Epithelial cell of esophagus (primary cell): Measurements from ENCODE around the gene GPR17.

Source experiments
- DNase-seq: peaks from one replicate; pipeline ENCODE4 v3.0.0; 2010; ENCODE audit warnings: low read depth
- H3K4me3 ChIP-seq: 2 replicates; pipeline ENCODE4 v1.5.1; 2011; ENCODE audit warnings: mild to moderate bottlenecking, low read length, control low read depth
- TF ChIP-seq, protein P1 (sequence below): IDR thresholded peaks from 2 replicates; pipeline ENCODE4 v1.5.1; 2011; ENCODE audit warnings: low read depth, mild to moderate bottlenecking, low read length, control low read depth, inconsistent platforms; ENCODE audit not compliant: insufficient read depth; ENCODE audit errors: missing control alignments

GPR17 gene

DNA sequence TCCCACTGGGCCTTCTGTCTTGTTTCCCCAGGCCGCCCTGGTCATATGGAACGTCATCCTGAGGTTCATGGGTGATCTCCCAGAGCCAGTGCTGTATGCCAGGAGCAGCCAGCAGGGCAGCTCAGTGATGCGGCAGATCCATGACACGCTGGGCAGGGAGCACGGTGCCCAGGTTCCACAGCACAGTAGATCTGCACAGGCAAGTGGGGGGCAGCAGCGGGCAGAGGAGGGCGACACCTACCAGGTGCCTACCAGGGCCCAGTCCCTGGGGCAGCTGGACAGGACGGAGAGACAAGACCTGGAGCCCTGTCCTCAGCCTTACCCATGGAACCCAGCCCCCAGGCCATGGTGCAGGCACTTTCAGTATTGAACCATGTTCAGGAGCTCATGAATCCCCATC is 36.1 kb upstream of the GPR17 start:
- DNase-seq = no peak
- TF ChIP-seq, protein P1, sequence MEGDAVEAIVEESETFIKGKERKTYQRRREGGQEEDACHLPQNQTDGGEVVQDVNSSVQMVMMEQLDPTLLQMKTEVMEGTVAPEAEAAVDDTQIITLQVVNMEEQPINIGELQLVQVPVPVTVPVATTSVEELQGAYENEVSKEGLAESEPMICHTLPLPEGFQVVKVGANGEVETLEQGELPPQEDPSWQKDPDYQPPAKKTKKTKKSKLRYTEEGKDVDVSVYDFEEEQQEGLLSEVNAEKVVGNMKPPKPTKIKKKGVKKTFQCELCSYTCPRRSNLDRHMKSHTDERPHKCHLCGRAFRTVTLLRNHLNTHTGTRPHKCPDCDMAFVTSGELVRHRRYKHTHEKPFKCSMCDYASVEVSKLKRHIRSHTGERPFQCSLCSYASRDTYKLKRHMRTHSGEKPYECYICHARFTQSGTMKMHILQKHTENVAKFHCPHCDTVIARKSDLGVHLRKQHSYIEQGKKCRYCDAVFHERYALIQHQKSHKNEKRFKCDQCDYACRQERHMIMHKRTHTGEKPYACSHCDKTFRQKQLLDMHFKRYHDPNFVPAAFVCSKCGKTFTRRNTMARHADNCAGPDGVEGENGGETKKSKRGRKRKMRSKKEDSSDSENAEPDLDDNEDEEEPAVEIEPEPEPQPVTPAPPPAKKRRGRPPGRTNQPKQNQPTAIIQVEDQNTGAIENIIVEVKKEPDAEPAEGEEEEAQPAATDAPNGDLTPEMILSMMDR = no peak
- H3K4me3 ChIP-seq = no peak overlapping the region

DNA sequence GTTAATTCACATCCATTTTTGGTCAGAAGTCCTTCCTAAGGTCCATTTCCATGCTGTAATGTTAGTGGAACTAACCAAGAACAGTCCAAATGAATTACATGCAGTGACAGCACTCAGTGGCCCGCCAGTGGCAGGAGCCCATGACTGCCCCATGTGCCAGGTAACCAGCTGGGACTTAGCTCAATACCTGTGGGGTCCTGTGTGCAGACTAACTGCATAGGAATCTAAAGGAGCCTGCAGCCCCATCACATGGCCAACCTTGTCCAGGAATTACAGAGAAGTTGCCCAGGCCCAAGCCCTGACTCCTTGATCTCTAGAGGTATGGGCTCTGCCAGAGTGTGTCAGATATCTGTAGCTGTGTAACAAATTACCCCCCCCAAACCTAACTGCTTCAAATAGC is 35.4 kb upstream of the GPR17 start:
- no peak for DNase-seq
- TF ChIP-seq, protein P1 = no peak
- H3K4me3 ChIP-seq = no peak overlapping the region

DNA sequence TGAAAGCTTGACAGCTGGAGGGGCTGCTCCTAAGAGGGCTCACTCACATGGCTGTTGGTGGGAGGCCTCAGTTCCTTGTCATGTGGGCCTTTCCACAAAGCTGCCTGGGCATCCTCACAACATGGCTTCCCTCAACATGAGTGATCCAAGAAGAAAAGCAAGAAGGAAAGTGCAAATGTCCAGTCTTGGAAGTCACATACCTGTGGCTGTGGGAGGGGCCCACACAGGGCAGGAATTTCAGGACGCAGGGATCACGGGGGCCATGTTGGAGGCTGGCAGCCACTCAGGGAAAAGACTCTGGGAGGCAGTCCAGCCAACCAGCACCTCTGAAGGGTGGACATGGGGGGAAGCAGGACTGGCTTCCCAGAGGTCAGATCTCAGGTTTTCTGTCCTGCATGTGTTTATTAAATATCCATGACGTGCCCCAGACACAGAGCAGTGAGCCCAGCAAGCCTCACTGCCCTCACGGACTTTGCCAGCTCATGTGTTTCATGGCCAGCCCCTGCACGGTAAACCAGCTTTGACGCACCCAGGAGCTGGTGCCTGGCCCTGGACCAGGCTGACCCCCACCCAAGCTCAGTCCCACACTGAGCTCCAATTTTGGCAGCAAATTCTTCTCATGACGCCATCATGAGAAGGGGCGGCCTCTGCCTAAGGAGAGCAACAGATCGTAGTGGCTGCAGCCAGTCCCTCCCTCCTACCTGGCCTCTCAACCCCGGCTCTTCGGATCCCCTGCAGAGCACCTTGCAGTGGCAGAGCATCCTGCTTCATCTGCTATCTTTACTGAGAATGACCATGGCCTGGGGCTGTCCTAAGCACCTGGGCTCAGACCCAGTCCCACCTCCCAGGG is 34.7 kb upstream of the GPR17 start:
- TF ChIP-seq, protein P1 = no peak

DNA sequence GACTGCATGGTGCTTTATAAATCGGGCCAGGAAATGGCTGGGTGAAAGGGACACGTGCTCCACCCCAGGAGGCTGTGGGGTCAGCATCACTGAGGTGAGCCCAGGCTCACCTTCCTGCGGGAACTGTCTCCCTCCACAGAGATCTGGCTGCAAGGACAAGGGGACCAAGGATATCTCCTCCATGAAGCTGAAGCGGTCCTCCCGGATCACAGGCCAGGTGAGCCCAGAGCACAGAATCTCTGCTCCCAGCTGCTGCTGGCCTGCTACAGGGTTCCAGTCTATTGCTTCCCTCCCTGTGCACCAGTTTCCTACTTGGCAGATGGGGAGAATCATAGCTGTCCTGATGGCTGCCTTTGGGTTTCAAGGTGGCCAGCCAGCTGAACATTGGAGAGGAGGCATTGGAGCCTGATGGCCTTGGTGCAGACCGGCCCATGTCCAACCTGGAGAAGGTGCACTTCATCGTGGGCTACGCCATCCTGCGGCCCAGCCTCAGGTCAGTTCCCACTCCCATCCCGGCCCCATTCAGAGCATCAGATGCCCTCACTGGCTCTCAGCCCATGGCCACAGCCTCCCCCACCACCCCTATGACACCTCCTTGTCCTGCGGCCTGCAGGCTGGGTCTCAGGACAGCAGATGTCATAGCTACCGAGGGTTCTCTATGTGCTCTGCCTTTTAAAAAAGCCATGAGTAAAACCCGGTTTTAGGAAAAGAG is 33.7 kb upstream of the GPR17 start:
- H3K4me3 ChIP-seq = no peak overlapping the region
- TF ChIP-seq, protein P1 = no peak
- DNase-seq = no peak

More for the DNA sequence above, 34.7 kb upstream of the GPR17 start:
- no peak overlapping the region for H3K4me3 ChIP-seq
- DNase-seq = no peak

DNA sequence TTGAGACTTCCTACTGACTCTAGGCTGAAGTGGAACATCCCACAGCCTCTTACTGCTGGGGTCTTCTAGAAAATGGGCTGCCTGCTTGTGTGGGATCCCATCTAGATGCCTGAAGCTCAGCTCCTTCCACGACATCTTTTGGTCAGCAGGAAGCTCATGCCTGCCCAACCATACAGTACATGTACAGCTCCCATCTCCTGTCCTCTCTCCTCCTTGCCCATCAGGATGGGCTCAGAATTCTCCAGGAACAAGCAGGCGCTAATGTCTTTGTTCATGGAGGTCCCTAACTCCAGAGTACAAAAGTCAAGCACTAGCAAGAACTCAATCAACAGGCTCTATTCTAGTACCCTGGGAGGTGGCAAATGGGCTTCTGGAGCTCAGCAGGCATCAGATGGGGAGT is 31.7 kb upstream of the GPR17 start:
- no peak overlapping the region for H3K4me3 ChIP-seq
- no peak for DNase-seq
- TF ChIP-seq, protein P1 = no peak

DNA sequence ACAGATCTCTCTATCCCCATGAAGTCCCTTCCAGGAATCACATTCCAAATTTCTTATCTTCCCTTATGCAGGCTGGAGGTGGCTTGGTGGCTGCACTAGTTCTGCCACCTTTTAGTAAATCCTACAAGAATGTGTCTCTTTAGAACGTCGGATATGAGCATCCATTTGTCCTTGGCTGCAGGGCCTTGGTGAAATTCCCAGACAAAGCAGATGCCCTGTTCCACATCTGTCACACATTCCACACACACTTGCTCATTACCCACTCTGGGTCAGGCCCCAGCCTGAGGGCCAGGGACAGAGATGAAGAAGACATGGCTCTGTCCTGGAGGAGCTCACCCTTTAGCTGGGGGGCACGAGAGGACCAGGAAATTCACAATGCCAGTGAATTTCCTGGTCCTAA is 31.2 kb upstream of the GPR17 start:
- no peak overlapping the region for H3K4me3 ChIP-seq
- TF ChIP-seq, protein P1 = no peak
- no peak for DNase-seq
